Loucy (cell line): ENCODE measurements around the gene TMEM94.

ENCODE experiments used
- EZH2phosphoT487 ChIP-seq: fragments of 200-600 bp; IDR thresholded peaks from 2 replicates; pipeline ENCODE4 v1.6.1; 2018; ENCODE audit warnings: antibody characterized with exemption, mild to moderate bottlenecking, moderate library complexity, borderline replicate concordance
- TF ChIP-seq, protein P1 (sequence below): fragments of 200-600 bp; sonication (generic); conservative IDR thresholded peaks from 2 replicates; pipeline ENCODE4 v1.5.1; 2014; ENCODE audit warnings: mild to moderate bottlenecking, antibody characterized with exemption, low read length

DNA sequence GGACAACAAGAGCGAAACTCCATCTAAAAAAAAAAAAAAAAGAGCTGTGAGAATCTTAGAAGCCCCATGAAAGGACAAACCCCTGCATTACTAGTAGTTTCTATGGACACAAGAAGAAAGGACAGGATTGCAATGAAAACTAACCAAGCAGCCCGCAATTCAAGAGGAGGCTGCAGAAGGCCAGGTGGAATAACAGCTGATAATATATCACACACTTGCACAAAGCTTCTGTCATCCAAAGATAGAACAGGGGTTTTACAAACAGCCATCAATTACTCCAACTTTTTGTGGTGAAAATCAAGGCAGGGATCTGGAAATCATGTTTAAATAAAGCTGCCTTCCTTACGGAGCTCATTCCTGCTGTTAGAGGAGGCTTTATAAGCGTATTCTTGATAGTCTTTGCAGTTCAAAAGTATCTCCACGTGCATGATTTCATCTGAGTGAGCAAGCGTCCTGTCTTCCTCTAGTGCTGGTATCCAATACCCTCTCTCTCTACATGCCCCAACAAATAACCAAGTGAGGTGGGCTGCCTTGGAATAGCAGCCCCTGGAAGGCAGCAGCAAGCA lies 23.1 kb upstream of the TMEM94 start:
- TF ChIP-seq, protein P1, sequence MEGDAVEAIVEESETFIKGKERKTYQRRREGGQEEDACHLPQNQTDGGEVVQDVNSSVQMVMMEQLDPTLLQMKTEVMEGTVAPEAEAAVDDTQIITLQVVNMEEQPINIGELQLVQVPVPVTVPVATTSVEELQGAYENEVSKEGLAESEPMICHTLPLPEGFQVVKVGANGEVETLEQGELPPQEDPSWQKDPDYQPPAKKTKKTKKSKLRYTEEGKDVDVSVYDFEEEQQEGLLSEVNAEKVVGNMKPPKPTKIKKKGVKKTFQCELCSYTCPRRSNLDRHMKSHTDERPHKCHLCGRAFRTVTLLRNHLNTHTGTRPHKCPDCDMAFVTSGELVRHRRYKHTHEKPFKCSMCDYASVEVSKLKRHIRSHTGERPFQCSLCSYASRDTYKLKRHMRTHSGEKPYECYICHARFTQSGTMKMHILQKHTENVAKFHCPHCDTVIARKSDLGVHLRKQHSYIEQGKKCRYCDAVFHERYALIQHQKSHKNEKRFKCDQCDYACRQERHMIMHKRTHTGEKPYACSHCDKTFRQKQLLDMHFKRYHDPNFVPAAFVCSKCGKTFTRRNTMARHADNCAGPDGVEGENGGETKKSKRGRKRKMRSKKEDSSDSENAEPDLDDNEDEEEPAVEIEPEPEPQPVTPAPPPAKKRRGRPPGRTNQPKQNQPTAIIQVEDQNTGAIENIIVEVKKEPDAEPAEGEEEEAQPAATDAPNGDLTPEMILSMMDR, result no peak
- TF ChIP-seq EZH2phosphoT487, result no peak
